ENCODE measurements around the gene SLC22A16. TPM values are rescaled to one million over a fixed set of nuclear protein-coding genes. Genes with fewer than 3 reads are reported as not detected.
A peak's percentile ranks its signal among the peaks of the same experiment; 100 is the strongest.

The SLC22A16 gene
- total RNA-seq, 1 experiment from 2014 or later = not detected

DNA sequence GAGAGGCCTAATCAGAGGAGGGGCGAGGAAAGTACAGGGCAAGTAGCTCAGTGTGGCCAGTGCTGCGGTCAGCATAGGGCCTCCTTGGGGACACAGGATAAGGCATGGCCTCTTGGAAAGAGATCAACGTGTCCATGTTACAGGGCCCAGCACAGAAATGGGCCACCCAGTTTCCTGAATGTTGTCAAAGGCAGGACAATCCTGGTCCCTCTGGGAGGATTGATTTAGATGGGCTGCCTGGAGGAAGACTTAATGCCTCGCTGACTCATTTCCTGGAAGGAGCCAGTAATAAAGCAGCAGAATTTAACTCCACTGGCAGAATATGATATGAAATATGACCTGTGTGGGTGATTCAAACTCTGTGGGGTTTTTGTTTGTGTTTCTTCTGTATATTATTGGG is 77.6 kb downstream of the SLC22A16 start:
- no peak overlapping the region for H3K4me2 ChIP-seq
- no peaks in the 10 kb centered on the region for H3K36me3 ChIP-seq (ENCODE audit: low read depth)
- DNase-seq = peak in 1 of 2 experiments; percentile 6
- intact Hi-C loops (cut with micrococcal nuclease; ENCODE audit: unreplicated experiment) = no loop called here
- CTCF ChIA-PET = no interaction called here
- TF ChIP-seq EZH2 (IDR thresholded peaks at IDR 0.05; ENCODE audit: low read depth) (no peak), CTCF (conservative IDR thresholded peaks at IDR 0.05) (no peak)
- H3K4me3 ChIP-seq = no peak overlapping the region
- H3K4me1 ChIP-seq (replicated peaks; ENCODE audit: insufficient read depth) = no peaks in the 10 kb centered on the region
- no peak overlapping the region for H2AFZ ChIP-seq
- H3K9me2 ChIP-seq (ENCODE audit: insufficient read depth) = no peaks in the 10 kb centered on the region
- no peaks in the 10 kb centered on the region for H3K79me2 ChIP-seq (ENCODE audit: low read depth)
- no TSS peak for BruUV-seq (replicated peaks)
- no peaks in the 10 kb centered on the region for H4K20me1 ChIP-seq (ENCODE audit: insufficient read depth)
- no peak overlapping the region for H3K27ac ChIP-seq
- no peaks in the 10 kb centered on the region for H3K9me3 ChIP-seq (ENCODE audit: insufficient read depth, low read depth)
- H3F3A ChIP-seq (ENCODE audit: insufficient read depth, low read depth) = no peaks in the 10 kb centered on the region
- POLR2A ChIA-PET (ENCODE audit: unreplicated experiment) = no interaction called here
- H3K27me3 ChIP-seq (ENCODE audit: insufficient read depth, low read depth) = no peaks in the 10 kb centered on the region

- H3K4me1 ChIP-seq (replicated peaks; ENCODE audit: insufficient read depth) = no peaks in the 10 kb centered on the region
- intact Hi-C loops (cut with micrococcal nuclease; ENCODE audit: unreplicated experiment) = no loop called here
Observed at GRCh38 chr6:110395221-110395620, 81.2 kb downstream of the SLC22A16 start.

DNA sequence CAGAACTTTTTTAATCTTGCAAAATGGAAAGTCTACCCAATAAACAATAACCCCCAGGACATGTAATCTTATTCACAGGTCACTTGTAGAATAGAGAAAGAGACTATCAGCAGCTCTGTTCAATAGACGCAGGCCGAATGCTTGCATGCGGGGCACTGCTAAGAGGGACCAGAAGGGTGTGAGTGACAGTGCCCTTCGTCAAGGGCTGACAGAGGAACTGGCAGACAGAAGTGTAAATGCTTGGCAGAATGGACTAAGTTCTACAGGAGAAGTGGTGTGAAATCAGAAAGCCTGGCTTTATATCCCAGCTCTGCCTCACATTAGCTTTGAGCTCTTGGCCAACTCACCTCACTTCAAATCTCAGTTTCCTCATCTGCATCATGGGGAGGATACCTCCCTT is 82.0 kb downstream of the SLC22A16 start:
- Histone ChIP-seq H3K36me3 (ENCODE audit: low read depth) (no peaks in the 10 kb centered on the region), H3K4me2 (no peak overlapping the region), H3K27me3 (ENCODE audit: insufficient read depth, low read depth) (no peaks in the 10 kb centered on the region), H3K9me2 (ENCODE audit: insufficient read depth) (no peaks in the 10 kb centered on the region), H4K20me1 (ENCODE audit: insufficient read depth) (no peaks in the 10 kb centered on the region), H3K79me2 (ENCODE audit: low read depth) (no peaks in the 10 kb centered on the region), H2AFZ (no peak overlapping the region), H3K27ac (no peak overlapping the region), H3K4me1 (replicated peaks; ENCODE audit: insufficient read depth) (no peaks in the 10 kb centered on the region), H3K9me3 (ENCODE audit: insufficient read depth, low read depth) (no peaks in the 10 kb centered on the region), H3F3A (ENCODE audit: insufficient read depth, low read depth) (no peaks in the 10 kb centered on the region), H3K4me3 (no peak overlapping the region)
- ChIA-PET POLR2A (ENCODE audit: unreplicated experiment) (no interaction called here), CTCF (no interaction called here)
- TF ChIP-seq EZH2 (IDR thresholded peaks at IDR 0.05; ENCODE audit: low read depth) (no peak), CTCF (conservative IDR thresholded peaks at IDR 0.05) (no peak)
- intact Hi-C loops (cut with micrococcal nuclease; ENCODE audit: unreplicated experiment) = loop anchor here (5.0 kb wide), 2 partner anchors 217 to 342 kb away; partner anchors contain the start of gene WASF1
- DNase-seq = no peak
- no TSS peak for BruUV-seq (replicated peaks)

More at GRCh38 chr6:110395221-110395620, 81.2 kb downstream of the SLC22A16 start:
- Histone ChIP-seq H3K4me2 (no peak overlapping the region), H3K27ac (no peak overlapping the region), H3K9me3 (ENCODE audit: insufficient read depth, low read depth) (no peaks in the 10 kb centered on the region), H3K27me3 (ENCODE audit: insufficient read depth, low read depth) (no peaks in the 10 kb centered on the region), H3K79me2 (ENCODE audit: low read depth) (no peaks in the 10 kb centered on the region), H3K36me3 (ENCODE audit: low read depth) (no peaks in the 10 kb centered on the region), H4K20me1 (ENCODE audit: insufficient read depth) (no peaks in the 10 kb centered on the region), H2AFZ (no peak overlapping the region), H3F3A (ENCODE audit: insufficient read depth, low read depth) (no peaks in the 10 kb centered on the region), H3K4me3 (no peak overlapping the region), H3K9me2 (ENCODE audit: insufficient read depth) (no peaks in the 10 kb centered on the region)
- ChIA-PET CTCF (no interaction called here), POLR2A (ENCODE audit: unreplicated experiment) (no interaction called here)
- no peak for DNase-seq
- BruUV-seq (replicated peaks) = no TSS peak
- TF ChIP-seq EZH2 (IDR thresholded peaks at IDR 0.05; ENCODE audit: low read depth) = no peak
- TF ChIP-seq CTCF (conservative IDR thresholded peaks at IDR 0.05) = no peak

All from PC-9 (cell line).